Breast epithelium (tissue), 3 donors: ENCODE results near the gene MFRP.

Experiments used
- POLR2A ChIP-seq: fragments of 450-650 bp; IDR thresholded peaks from one replicate; pipeline ENCODE4 v1.6.1; 2016; ENCODE audit warnings: antibody characterized with exemption, mild to moderate bottlenecking, moderate library complexity
- TF ChIP-seq, protein P1 (sequence below), 3 donors: fragments of 450-650 bp; IDR thresholded peaks; one replicate each; pipeline ENCODE4 v1.5.1; 2016 to 2017; ENCODE audit warnings: antibody characterized with exemption in 3 of 3, mild to moderate bottlenecking in 3 of 3, moderate library complexity in 3 of 3

GRCh38 chr11:119346605-119347004 is at the start of gene MFRP:
- TF ChIP-seq POLR2A, result no peak
- TF ChIP-seq, protein P1, sequence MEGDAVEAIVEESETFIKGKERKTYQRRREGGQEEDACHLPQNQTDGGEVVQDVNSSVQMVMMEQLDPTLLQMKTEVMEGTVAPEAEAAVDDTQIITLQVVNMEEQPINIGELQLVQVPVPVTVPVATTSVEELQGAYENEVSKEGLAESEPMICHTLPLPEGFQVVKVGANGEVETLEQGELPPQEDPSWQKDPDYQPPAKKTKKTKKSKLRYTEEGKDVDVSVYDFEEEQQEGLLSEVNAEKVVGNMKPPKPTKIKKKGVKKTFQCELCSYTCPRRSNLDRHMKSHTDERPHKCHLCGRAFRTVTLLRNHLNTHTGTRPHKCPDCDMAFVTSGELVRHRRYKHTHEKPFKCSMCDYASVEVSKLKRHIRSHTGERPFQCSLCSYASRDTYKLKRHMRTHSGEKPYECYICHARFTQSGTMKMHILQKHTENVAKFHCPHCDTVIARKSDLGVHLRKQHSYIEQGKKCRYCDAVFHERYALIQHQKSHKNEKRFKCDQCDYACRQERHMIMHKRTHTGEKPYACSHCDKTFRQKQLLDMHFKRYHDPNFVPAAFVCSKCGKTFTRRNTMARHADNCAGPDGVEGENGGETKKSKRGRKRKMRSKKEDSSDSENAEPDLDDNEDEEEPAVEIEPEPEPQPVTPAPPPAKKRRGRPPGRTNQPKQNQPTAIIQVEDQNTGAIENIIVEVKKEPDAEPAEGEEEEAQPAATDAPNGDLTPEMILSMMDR (IDR thresholded peaks at IDR 0.05), result no peak
